ENCODE results near the gene CHST9.
"Not testable (repeated sequence)": the region's sequence is repeated elsewhere in the genome, so short reads cannot be mapped to it uniquely, and the experiment has no call there.

The CHST9 gene

GRCh38 chr18:27094621-27095020 is 90.5 kb downstream of the CHST9 start:
- no peak for TF ChIP-seq CTCF (IDR thresholded peaks at IDR 0.05; ENCODE audit: low read depth, low read length)
- no peak overlapping the region for H3K4me3 ChIP-seq (ENCODE audit: low read depth, low read length)

- not testable (repeated sequence) for H3K4me3 ChIP-seq (ENCODE audit: low read depth, low read length)
These were observed 91.8 kb downstream of the CHST9 start for GRCh38 chr18:27093290-27093689.

GRCh38 chr18:27081701-27082100 is 103.4 kb downstream of the CHST9 start:
- H3K4me3 ChIP-seq (ENCODE audit: low read depth, low read length), result no peak overlapping the region
- TF ChIP-seq CTCF (IDR thresholded peaks at IDR 0.05; ENCODE audit: low read depth, low read length), result no peak

GRCh38 chr18:27075828-27076227 is 109.3 kb downstream of the CHST9 start:
- no peak for TF ChIP-seq CTCF (IDR thresholded peaks at IDR 0.05; ENCODE audit: low read depth, low read length)
- no peak overlapping the region for H3K4me3 ChIP-seq (ENCODE audit: low read depth, low read length)

GRCh38 chr18:27073404-27073830 is 111.7 kb downstream of the CHST9 start:
- no peak for TF ChIP-seq CTCF (IDR thresholded peaks at IDR 0.05; ENCODE audit: low read depth, low read length)
- no peak overlapping the region for H3K4me3 ChIP-seq (ENCODE audit: low read depth, low read length)

- no peak overlapping the region for H3K4me3 ChIP-seq (ENCODE audit: low read depth, low read length)
- no peak for TF ChIP-seq CTCF (IDR thresholded peaks at IDR 0.05; ENCODE audit: low read depth, low read length)
These were observed 120.4 kb downstream of the CHST9 start for GRCh38 chr18:27064673-27065072.

- H3K4me3 ChIP-seq (ENCODE audit: low read depth, low read length), result no peak overlapping the region
- TF ChIP-seq CTCF (IDR thresholded peaks at IDR 0.05; ENCODE audit: low read depth, low read length), result no peak
These were observed 122.3 kb downstream of the CHST9 start for GRCh38 chr18:27062802-27063201.

- no peak for TF ChIP-seq CTCF (IDR thresholded peaks at IDR 0.05; ENCODE audit: low read depth, low read length)
- H3K4me3 ChIP-seq (ENCODE audit: low read depth, low read length), result no peak overlapping the region
These were observed 123.5 kb downstream of the CHST9 start for GRCh38 chr18:27061488-27062095.

Measured in WI38 (cell line).